NCI-H1436 (cell line): ENCODE data around the gene DRAXIN.

Source experiments
- DNase-seq: peaks from one replicate; lab custom pipeline; 2025; lab: John Stamatoyannopoulos, UW

The DRAXIN gene

DNA sequence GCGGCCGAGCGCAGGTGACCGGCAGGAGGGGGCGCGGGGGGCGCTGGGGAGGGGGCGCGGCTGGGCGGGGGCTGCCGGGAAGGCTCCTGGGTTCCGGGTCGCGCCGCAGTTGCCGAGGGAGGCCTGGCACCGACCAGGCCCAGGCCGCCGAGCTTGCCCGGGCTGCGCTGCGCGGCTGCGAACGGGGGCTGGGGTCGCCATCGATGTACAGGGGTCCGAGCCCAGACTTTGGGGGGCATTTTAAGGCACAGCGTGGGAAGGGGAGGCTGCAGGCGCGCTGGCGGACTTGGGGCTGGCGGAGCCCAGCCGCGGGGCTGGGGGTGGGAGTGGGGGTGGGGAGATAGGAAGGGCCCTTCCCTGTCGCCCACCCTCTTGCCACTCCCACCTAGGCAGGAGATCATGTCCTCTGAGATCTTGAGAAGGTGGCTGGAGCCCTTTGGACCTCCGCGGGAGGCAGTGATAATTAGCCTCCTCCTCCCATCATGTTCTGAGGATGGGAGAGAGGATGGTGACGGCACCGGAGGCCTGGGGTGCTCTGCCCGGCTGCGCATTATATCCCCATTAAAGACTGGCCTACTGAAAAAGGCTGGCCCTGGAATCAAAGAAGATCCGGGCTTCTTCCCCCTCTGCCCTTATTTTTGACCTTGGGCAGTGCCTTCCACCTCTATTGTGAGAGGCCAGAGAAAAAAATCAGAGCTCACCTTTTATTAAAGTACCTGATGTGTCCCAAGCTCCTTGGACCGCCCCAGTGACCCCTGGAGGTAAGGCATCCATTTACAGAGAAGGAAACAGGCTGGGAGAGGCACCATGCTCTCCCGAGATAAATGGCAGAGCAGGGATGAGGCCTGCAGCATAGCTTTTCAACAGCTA, 36.3 kb upstream of the DRAXIN start:
- DNase-seq, result no peak

DNA sequence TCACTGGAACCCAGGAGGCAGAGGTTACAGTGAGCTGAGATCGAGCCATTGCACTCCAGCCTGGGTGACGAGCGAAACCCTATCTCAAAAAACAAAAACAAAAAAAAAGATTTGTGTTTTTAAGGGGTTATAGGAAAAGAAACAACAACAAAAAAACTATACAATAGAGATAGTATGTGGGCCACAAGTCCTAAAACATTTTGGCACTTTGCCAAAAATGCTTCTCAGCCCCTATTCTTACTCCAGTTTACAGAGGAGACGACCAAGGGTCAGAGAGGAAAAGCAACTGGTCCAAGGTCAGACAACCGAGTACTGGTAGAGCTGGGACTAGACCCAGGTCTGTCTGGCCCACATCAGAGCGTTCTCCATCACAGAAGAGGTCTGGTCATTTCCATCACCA, 33.9 kb upstream of the DRAXIN start:
- DNase-seq, result no peak

DNA sequence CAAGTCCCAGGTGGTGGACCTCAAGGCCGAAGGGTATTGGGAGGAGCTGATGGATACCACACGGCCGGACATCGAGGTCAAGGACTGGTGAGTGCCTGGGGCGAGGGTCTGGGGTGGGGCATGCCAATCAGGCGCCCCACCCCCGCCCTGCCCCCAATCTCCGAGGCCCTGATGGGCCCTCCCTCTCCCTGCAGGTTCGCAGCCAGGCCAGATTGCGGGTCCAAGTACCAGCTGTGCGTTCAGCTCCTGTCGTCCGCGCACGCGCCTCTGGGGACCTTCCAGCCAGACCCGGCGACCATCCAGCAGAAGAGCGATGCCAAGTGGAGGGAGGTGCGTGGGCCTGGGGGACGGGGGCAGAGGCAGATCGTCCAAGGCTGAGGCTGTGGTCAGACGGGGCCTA, 33.0 kb upstream of the DRAXIN start:
- no peak for DNase-seq

DNA sequence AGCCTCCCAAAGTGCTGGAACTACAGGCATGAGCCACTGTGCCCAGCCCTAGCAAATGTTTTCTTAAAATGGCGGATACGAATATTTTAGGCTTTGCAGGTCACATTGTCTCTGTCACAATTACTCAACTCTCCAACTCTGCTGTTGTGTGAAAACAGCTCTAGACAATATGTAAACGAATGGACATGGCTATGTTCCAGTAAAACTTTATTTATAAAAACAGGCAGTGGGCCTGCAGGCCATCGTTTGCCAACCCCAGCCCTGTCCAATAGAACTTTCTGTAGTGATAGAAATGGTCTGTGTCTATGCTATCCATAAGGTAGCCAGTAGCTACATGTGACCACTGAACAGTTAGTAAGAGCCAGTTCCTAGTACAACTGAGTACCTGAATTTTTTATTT, 31.8 kb upstream of the DRAXIN start:
- no peak for DNase-seq

DNA sequence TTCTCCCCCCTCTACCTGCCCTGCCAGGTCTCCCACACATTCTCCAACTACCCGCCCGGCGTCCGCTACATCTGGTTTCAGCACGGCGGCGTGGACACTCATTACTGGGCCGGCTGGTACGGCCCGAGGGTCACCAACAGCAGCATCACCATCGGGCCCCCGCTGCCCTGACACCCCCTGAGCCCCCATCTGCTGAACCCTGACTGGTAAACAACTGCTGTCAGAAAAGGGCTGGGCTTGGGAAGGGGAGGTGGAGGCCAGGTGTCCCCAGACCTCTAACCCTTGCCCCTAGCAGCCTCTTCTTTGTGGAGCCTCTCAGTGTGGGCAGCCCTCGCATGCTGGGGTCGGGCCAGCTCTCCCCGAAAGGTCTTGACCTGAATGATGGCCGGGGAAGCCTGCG, 30.4 kb upstream of the DRAXIN start:
- DNase-seq, result no peak

DNA sequence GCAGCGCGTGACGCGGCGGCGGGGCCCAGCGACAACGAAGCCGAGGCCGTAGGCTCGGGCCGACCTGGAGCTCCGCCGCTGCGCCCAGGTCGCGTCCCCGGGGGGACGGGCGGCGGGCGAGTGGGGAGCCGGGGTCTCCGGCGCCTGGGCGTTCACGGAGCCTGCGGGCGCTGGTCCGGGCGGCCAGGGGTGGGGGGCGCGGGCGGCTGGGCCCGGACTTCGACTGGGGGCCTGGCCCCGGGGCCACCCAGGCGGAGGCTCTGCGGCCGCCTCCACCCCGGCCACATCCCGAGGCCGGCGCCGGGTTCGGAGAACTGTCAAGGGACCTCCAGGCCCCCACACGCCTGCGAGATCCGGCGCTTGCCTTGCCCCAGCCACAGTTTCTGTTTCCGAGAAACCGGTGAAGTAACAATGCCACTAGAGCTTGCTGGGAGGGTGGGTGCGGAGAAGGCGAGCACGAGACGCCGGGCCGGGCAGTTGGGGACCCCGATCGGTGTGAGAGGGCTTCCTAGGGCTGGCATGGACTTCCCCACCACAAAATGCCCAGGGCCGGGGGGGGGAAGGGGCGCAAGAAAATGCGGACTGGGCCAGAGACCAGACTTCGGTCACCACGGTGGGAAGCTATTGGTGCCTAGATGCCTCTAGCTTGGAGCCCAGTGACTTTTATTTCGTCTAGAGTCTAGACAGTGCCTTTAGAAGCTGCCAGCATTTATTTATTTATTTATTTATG, 27.0 kb upstream of the DRAXIN start:
- DNase-seq, result no peak

DNA sequence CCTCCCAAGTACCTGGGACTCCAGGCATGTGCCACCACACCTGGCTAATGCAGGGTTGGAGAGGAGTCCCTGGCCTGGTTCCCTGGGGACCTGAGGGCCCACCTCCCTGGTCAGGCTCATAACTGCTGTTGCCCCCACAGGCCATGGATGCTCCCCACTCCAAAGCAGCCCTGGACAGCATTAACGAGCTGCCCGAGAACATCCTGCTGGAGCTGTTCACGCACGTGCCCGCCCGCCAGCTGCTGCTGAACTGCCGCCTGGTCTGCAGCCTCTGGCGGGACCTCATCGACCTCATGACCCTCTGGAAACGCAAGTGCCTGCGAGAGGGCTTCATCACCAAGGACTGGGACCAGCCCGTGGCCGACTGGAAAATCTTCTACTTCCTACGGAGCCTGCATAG, 23.0 kb upstream of the DRAXIN start:
- DNase-seq, result no peak

DNA sequence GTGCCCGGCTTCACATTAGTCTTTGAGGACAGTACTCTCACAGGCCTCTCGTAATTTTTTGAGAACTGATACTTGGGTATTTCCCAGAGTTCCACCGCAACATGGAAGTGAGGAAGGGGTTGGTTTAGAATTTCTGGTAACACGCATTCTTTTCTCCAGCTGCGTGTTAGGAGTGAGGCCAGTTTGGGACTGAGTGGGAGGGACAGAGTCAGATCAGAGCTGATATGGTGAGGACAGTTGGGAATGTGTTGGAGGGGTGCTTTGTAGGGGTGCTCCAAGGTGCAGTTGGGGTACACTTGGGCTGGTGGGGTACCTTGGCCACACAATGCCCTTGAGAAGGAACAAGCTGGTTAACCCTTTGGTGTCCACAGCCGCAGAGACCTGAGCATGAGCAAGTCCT, 20.8 kb upstream of the DRAXIN start:
- no peak for DNase-seq

DNA sequence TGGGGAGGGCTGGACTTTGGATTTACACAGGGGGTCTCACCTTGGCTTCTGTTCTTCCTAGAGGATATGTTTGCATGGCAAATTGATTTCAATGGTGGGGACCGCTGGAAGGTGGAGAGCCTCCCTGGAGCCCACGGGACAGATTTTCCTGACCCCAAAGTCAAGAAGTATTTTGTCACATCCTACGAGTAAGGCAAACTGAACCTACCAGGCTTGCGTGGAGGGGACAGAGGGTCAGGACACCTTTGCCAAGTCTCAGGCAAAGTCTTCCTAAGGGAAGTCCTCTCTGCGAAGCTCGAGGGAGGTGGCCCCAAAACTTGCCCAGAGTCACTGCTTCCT, 20.3 kb upstream of the DRAXIN start:
- DNase-seq, result no peak

DNA sequence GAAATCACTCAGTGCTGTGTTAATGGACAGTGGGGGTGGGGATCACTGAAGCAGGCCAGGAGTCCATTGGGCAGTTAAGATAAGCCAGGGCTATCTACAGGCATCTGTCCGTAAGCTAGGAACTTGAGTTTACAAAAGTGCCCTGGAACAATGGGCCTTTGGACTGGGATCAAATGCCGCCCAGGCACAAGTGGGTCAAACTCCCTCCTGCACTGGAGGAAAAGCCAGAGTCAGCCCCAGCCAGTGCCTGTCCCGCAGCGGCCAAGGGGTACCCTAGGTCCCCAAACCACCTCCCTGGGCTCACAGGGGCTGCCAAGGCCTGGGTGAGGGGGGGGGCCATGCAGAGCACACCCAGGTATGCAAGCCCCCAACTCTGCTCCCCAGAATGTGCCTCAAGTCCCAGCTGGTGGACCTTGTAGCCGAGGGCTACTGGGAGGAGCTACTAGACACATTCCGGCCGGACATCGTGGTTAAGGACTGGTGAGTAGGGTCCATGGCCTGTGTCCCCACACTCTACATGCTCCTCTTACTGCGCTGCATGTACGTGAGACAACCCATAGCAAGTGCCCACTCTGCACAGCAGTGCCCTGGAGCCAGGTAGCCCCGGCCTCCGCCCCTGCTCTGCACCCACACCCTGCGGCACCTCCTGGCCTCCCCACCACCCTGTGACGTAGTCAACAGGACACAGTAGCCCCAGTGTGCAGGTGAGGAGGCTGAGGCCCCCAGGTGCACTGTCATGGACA, 19.8 kb upstream of the DRAXIN start:
- DNase-seq, result no peak

DNA sequence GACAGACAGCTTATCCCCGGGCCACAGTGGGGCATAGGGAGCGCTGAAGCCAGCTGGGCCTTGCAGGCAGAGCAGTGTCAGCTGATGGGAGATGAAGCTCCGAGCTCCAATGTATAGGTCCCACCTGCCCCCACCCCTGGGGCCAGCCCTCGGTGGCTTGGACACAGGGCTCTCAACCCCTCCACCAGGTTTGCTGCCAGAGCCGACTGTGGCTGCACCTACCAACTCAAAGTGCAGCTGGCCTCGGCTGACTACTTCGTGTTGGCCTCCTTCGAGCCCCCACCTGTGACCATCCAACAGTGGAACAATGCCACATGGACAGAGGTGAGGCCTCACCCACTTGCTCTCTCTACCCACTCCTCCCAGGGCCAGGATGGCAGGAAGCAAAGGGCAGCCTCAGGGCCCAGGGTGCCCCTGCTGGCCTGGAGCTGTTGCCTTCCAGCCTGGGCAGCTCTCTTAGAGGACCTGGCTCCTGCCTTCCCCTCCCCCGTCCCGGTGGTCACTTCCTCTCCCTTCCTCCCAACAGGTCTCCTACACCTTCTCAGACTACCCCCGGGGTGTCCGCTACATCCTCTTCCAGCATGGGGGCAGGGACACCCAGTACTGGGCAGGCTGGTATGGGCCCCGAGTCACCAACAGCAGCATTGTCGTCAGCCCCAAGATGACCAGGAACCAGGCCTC, 18.3 kb upstream of the DRAXIN start:
- DNase-seq, result no peak

DNA sequence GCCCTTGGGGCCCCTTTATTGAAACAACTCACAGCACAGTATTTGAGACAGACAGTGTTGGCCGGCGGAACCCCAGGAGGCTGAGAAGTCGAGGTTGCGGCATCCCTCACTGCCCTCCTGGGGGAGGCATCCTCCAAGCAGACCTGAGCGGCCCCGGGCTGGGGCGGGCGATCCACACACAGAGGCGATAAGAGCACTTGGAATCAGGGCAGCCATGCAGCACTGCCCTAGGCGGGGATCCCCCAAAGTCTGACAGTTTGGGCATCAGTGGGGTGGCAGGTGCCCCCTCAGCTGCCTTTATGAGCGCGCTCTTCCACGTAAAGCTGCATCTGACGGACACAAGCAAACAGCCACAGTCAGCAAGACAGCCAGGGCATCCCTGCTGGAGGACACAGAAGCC, 17.0 kb upstream of the DRAXIN start:
- DNase-seq, result no peak

DNA sequence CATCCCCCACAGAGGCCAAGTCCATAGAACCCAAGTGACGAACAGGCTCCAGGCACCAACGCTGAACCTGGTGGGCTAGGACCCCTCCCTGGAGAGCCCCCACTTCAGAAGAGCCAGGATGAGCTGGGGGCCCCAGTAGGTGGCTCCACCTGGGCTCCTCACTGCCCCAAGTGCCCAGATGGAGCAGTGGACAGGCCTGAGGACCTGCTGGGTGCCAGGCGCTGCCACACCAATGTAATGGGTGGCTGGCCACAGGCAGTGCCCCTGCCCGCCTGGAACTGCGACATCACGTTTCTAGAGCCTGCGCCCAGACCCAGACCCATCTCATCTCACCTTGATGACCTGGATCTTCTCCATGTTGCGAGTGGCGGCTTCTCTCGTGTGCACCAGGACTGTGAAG, 16.2 kb upstream of the DRAXIN start:
- DNase-seq, result no peak

DNA sequence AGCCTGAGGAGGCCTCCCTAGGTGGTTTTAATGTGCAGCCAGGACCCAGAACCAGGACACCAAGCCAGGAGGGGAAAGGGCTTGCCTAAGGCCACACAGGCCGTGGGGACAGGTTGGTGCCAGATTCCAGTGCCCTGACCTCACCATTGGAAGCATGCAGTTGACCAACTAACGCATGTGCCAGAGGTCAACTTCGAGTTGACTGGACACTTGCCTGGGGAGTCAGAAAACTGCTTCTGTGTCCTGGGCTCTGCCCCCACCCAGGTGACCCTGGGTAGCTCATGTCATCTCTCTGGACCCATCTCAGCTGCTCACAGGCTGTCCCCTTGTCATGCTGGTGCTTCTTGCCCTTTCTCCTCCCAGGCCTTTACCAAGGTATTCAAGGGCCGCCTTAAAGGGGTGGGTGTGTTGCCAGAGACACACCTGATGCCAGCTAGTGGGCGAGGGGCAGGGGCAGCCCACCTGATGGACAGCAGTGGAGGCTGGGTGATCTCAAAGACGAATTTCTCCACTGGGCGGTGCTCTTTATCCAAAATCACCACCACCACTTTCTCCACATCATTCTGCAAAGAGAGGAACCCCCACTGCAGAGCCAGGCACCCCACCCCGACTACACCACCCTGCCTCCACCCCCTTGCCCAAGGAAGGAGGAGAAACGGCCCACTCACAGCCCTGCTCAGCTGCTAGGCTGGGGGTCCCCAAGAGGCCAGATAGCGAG, 15.0 kb upstream of the DRAXIN start:
- no peak for DNase-seq

DNA sequence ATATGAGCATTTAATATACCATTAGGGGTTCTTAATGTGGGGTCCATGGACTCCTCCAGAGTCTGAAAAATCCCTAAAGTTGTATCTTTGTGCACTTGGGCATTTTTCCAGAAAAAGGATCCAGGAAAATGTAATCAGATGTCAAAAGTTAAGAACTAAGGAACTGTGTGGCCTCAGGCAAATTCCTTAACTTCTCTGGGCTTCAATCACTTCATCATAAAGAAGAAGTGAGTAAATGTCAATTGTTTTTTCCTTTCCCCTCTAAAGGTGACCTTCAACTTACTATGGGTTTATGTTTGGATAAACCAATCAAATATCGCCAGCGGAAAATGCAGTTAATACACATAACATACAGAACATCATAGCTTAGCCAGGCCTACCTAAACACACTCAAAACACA, 13.1 kb upstream of the DRAXIN start:
- no peak for DNase-seq

DNA sequence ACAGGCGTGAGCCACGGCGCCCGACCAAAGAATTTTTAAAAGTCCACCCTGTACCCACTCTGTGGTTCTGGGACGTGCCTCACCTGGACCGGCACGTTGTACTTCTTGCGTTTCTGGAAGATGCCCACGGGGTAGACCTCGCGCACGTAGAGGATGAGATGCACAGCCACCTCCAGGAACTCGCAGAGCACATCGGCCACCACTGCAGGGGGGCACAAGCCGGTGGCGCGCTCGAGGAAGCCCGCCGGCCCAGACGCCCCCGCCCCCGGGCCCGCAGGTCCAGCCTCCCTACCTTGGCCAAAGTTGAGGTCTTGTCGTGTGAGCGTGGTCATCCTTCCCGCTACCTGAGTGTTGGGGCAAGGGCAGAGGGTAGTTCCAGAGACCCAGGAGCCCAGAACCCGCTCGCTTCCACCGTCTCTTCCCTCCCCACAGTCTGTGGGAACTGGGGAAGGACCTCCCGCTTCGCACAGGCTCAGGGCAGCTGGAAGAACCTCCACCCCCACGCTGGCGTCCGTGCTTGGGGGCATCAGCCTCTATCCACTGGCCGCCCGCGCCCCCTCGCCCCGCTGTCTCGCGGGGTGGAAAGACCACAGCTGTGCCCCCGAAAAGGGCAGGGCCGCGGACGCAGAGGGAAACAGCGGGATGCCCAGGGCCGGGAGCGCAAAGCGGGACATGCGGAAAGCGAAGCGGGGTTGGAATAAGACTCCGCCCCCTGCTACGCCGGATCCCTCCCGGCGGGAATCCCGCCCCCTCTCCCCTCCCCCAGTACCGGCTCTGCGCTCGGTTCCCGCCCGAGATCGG, 11.0 kb upstream of the DRAXIN start:
- no peak for DNase-seq

DNA sequence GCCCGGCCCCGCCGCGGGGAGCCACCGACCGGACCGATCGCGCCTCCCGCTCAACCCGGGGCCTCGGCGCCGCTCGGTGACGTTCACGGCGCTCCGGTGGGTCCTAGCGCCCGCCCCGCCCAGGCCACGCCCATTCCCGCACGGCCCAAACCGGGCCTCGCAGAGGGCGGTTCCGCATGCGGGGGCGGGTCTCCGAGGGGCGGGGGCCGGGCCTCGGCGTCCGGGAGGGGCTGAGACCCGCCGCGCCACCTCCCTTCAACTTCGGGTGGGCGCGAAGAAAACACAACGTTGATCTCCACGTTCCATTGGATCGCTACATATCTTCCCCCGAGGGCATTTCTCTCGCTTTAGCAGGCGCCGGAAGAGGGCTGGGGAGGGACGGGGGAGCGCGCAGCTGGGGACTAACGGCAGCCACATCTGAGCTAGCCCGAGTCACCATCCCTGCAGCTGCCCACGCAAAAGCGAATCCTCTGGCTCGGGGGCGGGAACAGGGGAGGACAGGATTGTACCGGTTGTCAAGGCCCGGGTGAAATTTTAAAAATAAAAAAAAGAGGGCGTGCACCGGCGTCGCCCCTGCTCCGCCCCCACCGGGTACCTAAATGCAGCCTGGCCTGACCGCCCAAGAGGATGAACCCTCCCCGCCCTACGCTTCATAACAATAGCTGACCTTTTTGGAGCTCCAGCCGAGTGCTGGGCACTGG, 10.3 kb upstream of the DRAXIN start, which contains the start of gene MAD2L2:
Gene MAD2L2, minus strand, starts transcription at position 78 of the 701 bp plus-strand sequence. CDS start 547 bp downstream, outside the sequence.
- peak; percentile 83 for DNase-seq

DNA sequence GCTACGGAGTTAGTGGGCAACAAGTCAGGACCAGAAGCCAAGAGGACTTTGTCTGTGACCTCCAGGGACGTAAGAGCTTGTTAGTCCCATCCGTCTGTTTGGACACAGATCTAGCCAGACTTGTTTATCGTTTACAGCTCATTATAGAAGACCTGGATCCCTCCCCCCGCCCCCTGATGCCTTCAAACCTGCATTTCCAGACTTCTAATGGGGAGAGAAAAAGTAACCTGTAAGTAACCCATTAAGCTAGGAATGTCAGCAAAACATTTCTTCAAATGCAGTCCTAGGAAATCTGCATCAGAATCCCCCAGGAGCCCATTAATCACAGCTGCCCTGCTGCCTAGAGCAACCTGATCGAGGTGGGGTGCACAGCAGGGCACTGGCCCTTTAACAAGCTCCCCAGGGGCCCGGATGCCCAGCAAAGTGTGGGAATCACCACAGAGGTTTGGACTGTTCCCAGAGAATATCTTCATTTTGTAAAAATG, 9.2 kb upstream of the DRAXIN start:
- DNase-seq, result no peak

DNA sequence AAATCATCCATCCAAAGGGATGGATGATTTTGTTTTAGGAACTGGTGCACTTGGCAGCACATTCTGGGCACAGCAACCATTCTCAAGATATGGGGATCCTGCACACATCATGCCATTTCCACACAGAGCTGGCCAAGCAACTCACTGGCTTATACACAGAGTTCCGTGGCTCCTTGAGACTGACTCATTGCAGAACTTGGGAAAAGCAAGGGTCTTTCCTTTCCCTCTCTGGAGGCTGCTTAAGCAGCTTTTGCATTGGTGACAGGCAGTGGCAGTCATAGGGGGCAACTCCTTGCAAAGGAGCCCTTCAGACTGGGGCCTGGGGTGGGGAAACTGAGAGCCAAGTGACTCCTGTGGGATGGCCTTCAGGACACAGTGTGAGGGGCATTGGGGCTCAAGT, 8.7 kb upstream of the DRAXIN start:
- DNase-seq, result no peak

DNA sequence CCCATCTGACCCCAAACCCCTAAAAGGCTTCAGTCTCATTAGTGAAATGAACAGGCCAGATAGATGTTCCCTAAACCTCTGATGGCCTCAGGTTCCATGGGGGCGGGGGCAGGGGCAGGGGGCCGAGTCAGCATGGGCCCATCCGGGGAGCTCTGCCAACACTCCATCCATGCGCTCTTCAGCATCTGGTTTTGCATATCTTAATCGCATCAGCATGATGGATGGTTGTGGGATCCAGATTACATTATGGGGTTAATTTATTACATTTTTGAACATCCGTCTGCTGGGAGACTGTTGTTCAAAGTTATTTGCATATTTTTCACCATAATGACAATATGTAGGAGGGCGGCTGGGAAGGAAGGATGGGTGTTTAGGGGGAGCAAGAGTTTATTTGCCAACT, 7.4 kb upstream of the DRAXIN start:
- DNase-seq, result no peak
